Fibroblast of skin of right quadriceps (primary cell): ENCODE data around the gene HOXC4.
"Not testable (repeated sequence)": the region's sequence is repeated elsewhere in the genome, so short reads cannot be mapped to it uniquely, and the experiment has no call there.

ENCODE experiments used
- DNase-seq: peaks from one replicate; pipeline ENCODE4 v3.0.0-alpha.2; 2013

HOXC4 gene

DNA sequence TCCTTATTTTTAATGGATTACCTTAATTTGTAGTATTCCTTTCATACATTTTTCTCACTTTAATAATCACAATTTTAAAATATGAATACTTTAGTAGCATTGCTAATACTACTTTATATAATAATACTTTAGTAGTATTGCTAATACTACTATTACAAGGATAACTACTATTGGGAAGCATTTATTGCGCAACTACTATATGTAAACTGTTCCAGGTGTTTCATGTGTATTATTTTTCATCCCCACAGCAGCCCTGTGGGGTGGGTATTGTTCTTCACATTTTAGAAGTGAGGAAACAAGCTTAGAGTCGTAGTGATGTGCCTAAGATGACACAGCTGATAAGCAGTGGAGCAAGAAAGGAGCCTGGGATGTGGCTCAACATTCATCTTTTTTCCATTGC, 45.0 kb downstream of the HOXC4 start:
- not testable (repeated sequence) for DNase-seq

DNA sequence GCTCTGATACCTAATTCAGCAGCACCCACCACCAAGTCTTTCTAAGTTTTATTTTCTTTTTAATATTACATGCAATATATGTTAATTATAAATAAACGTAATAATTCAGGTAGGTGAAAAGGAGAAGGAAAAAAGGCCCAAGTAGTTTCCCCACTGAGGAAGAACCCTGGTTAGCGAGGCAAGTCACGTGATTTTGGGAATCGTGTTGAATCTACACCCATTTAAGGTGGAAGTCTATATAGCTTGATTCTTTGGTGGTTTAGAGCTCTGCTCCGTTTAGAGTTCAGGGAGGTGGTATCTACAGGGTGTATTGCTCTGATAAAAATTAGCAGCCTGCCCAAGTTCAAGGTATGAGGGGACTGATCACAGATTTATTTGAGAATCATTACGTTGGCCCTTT, 47.0 kb downstream of the HOXC4 start:
- not testable (repeated sequence) for DNase-seq

DNA sequence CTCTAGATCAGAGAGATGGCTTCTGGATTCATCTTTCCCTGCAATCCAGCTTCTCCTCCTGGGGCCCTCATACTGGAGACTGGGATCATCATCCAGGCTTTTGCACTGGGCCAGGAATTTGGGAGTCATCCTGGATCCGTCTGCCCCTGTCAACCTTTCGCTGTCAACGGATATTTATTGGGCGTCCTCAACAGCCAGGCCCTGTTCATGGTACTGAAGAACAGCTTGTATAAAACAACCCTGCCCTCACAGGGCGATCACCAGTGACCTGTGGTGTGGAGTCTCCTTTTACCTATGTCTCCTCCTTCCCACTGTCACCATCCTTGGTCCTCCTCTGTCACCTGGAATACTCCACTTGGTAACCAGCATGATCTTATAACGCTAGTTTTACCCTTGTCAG, 48.6 kb downstream of the HOXC4 start:
- DNase-seq = not testable (repeated sequence)

DNA sequence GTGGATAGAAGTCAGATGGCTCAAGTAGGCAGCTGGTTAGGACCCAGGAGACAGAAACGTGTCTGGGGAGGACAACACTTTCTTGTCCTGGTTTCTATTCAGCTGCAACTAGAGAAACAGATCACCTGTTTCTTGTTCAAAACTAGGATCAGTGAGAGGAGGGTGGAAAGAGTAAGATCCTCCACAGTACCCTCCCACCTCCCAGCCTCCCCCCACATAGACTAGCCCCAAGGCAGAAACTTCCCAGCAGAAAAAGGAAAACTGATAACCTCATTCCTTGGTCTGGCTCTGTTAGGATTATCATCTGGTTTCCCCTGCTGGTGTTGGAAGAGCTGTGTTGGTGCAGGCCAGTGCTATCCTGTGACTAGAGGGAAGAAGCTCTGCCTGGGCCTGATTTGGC, 50.2 kb downstream of the HOXC4 start:
- not testable (repeated sequence) for DNase-seq
